Right kidney (tissue), 1 donor: ENCODE results near the gene SMCHD1.

ENCODE experiments used
- DNase-seq: peaks from one replicate; pipeline ENCODE4 v3.0.0-alpha.2; 2016

Gene SMCHD1

GRCh38 chr18:2853173-2853925 lies 197.8 kb downstream of the SMCHD1 start:
- no peak for DNase-seq

GRCh38 chr18:2853926-2854664 lies 198.6 kb downstream of the SMCHD1 start:
- no peak for DNase-seq
